ENCODE results near the gene DDAH2. TPM values are rescaled to one million over a fixed set of nuclear protein-coding genes. Genes with fewer than 3 reads are reported as not detected.

DDAH2 gene
- total RNA-seq, 2 donors from 2014 or later = 73.3 to 83.7 TPM

DNA sequence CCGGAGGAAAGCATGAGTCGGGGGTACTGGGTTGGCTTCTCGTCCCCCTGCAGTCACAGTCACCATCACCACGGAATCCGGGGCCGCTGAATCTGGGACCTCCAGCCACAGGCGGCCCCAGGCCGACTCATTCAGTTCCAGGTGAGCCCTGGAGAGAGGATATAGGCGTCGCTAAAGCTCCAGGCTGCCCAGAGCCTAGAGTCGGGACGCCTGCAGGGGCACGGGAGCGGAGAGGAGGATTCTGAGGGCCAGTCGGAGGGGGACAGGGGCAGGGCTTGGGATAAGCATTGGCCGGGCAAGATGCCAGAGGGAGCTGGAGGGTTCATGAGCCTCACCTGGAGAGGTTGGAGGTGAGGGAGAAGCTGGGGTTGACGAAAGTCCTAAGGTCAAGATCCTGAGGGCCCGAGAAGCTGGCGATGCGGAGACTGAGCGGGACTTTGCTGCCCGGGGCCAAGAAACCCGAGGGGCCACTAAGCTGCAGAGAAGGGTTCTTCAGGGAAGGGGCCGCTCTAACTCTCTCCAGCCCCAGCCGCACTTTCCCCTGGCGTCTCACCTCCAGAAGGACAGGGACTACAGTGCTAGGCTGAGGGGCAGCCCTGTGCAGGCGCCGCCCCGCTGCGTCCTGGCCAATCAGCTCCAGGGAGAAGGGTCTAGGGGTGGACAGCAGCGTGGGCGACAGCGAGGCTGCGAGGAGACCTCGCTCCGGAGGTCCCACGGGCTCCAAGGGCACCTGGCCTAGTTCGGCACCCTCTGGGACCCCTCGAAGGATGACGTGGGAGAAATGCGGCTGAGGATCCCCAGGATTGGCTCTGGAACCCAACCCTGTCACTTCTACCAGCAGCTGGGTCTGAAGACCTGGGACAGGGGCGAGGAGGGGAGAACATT is 37.1 kb upstream of the DDAH2 start:
- H3K9me3 ChIP-seq = no peaks in the 10 kb centered on the region
- WGBS = 37% methylated on average over 42 of the region's 42 CpGs
- DNase-seq (ENCODE audit: low spot score) = no peak
- TF ChIP-seq, protein P1, sequence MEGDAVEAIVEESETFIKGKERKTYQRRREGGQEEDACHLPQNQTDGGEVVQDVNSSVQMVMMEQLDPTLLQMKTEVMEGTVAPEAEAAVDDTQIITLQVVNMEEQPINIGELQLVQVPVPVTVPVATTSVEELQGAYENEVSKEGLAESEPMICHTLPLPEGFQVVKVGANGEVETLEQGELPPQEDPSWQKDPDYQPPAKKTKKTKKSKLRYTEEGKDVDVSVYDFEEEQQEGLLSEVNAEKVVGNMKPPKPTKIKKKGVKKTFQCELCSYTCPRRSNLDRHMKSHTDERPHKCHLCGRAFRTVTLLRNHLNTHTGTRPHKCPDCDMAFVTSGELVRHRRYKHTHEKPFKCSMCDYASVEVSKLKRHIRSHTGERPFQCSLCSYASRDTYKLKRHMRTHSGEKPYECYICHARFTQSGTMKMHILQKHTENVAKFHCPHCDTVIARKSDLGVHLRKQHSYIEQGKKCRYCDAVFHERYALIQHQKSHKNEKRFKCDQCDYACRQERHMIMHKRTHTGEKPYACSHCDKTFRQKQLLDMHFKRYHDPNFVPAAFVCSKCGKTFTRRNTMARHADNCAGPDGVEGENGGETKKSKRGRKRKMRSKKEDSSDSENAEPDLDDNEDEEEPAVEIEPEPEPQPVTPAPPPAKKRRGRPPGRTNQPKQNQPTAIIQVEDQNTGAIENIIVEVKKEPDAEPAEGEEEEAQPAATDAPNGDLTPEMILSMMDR (IDR thresholded peaks at IDR 0.05) = no peak
- TF ChIP-seq POLR2AphosphoS5 (IDR thresholded peaks at IDR 0.05) (no peak), POLR2A (IDR thresholded peaks at IDR 0.05) (no peak)
- no peaks in the 10 kb centered on the region for H3K4me1 ChIP-seq (replicated peaks)
- peak overlapping the region in 1 of 2 donors; percentile 15 for H3K4me3 ChIP-seq
- H3K27me3 ChIP-seq (replicated peaks; ENCODE audit: insufficient read depth) = no peaks in the 10 kb centered on the region
- no peak overlapping the region for H3K27ac ChIP-seq
- intact Hi-C loops (cut with DNase I) = no loop called here
- no peaks in the 10 kb centered on the region for H3K36me3 ChIP-seq

DNA sequence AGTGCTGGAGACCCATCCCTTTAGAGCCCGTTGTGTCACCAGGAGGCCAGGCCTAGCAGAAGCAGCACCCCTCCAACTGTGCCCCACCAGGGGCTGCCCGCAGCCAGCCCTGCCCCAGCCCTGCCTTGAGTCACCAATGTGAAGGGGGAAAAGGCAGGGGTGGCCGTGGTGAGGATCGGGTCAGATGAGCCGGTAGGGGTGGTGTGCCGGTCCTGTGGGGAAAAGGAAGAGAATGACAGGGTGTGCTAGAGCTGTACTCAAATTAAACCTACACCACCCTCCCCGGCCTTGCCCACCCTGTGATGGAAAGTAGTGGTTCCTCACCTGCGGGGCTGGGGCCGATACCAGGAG is 36.4 kb upstream of the DDAH2 start:
- H3K36me3 ChIP-seq = no peaks in the 10 kb centered on the region
- H3K27me3 ChIP-seq (replicated peaks; ENCODE audit: insufficient read depth) = no peaks in the 10 kb centered on the region
- no peak for TF ChIP-seq POLR2AphosphoS5 (IDR thresholded peaks at IDR 0.05)
- no peak for TF ChIP-seq POLR2A (IDR thresholded peaks at IDR 0.05)
- TF ChIP-seq, protein P1 (IDR thresholded peaks at IDR 0.05) = no peak
- no peak overlapping the region for H3K27ac ChIP-seq
- H3K4me3 ChIP-seq = no peak overlapping the region
- no peak for DNase-seq (ENCODE audit: low spot score)
- intact Hi-C loops (cut with DNase I) = no loop called here
- H3K9me3 ChIP-seq = no peaks in the 10 kb centered on the region
- WGBS = 93% methylated on average over 9 of the region's 9 CpGs
- H3K4me1 ChIP-seq (replicated peaks) = no peaks in the 10 kb centered on the region

DNA sequence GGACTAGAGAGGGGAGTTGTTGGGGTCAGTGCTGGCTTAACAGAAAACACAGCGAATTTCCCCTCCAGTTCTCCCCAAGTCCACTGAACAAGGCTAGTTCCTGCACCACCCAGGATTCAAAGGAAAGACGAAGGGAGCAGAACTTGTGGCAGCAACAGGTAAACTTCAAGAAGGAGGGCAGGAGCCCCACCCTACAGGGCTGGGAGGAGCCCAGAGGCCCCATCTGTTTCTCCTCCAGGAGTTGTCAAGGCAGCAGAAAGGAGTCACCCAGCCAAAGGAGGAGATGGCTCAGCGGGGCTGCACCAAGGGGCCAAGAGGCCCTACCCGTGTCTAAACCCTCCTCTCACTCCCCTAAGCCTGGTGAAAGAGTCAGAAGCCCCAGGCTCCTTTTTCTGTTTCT is 35.1 kb upstream of the DDAH2 start:
- TF ChIP-seq POLR2A (IDR thresholded peaks at IDR 0.05) (no peak), POLR2AphosphoS5 (IDR thresholded peaks at IDR 0.05) (no peak)
- TF ChIP-seq, protein P1 (IDR thresholded peaks at IDR 0.05) = no peak
- Histone ChIP-seq H3K27me3 (replicated peaks; ENCODE audit: insufficient read depth) (no peaks in the 10 kb centered on the region), H3K9me3 (no peaks in the 10 kb centered on the region), H3K4me1 (replicated peaks) (no peaks in the 10 kb centered on the region), H3K4me3 (no peak overlapping the region), H3K36me3 (no peaks in the 10 kb centered on the region), H3K27ac (no peak overlapping the region)
- 90% methylated on average over 4 of the region's 4 CpGs for WGBS
- DNase-seq (ENCODE audit: low spot score) = no peak
- intact Hi-C loops (cut with DNase I) = no loop called here

DNA sequence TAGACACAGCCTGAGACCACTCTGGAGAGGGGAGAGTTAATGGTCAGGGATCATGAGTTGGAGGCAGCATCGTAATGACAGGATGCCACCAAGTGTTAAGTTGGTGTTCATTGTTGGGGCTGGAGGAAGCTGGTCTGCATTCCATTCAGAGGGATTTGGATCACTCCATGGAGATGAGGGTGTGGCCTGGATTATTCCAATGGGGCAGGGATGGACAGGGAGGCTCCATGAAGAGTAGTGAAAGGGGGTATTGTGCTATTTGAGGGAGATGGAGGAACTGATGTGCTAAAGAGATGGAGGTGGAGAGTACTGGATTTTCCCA is 34.5 kb upstream of the DDAH2 start:
- Histone ChIP-seq H3K27ac (no peak overlapping the region), H3K9me3 (no peaks in the 10 kb centered on the region), H3K36me3 (no peaks in the 10 kb centered on the region), H3K4me3 (no peak overlapping the region), H3K4me1 (replicated peaks) (no peaks in the 10 kb centered on the region), H3K27me3 (replicated peaks; ENCODE audit: insufficient read depth) (no peaks in the 10 kb centered on the region)
- DNase-seq (ENCODE audit: low spot score) = no peak
- 20% methylated on average over 1 of the region's 1 CpG for WGBS
- intact Hi-C loops (cut with DNase I) = no loop called here
- TF ChIP-seq POLR2A (IDR thresholded peaks at IDR 0.05) (no peak), POLR2AphosphoS5 (IDR thresholded peaks at IDR 0.05) (no peak)
- TF ChIP-seq, protein P1 (IDR thresholded peaks at IDR 0.05) = no peak

Data from prostate gland (tissue), 2 donors.